NOMO-1 treated with dmso at 0.1 percent for 144 hours (cell line): ENCODE data around the gene LIX1L.
"Not testable (repeated sequence)": the region's sequence is repeated elsewhere in the genome, so short reads cannot be mapped to it uniquely, and the experiment has no call there.

Experiments used
- DNase-seq: peaks from one replicate; lab custom pipeline; 2025; ENCODE audit not compliant: unreplicated experiment; lab: John Stamatoyannopoulos, UW

Gene LIX1L

DNA sequence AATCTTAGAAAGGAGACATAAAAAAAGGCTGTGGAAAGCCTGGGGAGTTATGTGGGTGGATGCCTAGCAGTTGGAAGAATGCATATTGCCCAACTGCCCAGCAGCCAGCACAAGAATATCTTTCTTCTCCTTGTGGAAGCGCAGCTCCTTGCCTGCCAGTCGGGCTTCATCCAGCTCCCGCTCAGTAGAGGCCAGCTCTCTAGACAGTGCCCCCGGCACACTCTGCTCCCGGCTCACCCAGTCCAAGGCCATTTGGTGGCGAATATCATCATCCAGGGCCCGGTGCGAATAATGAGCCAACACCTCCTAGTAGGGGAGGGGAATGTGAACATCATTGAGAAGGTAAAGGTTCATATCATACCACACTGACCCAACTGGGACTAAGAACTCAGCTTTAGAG is 21.6 kb downstream of the LIX1L start:
- no peak for DNase-seq

DNA sequence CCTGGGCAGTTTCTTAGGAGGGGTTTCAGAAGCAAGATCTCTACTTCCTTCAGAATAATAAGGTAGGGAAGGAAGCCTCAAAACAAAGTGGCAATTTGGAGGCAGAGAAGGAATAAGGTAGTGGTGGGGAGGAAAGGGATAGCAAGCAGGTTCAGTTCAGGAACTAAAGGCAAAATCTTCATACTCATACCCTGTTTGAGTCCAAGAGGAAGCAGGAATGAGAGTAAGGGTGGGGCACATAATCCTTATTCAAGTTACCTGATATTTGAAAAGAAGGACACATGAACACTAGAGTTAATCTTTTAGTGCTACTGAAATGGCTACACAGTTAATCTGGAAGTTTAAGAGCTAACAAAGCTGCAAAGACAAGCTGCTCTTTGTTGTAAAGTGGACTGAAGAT is 22.1 kb downstream of the LIX1L start:
- no peak for DNase-seq

DNA sequence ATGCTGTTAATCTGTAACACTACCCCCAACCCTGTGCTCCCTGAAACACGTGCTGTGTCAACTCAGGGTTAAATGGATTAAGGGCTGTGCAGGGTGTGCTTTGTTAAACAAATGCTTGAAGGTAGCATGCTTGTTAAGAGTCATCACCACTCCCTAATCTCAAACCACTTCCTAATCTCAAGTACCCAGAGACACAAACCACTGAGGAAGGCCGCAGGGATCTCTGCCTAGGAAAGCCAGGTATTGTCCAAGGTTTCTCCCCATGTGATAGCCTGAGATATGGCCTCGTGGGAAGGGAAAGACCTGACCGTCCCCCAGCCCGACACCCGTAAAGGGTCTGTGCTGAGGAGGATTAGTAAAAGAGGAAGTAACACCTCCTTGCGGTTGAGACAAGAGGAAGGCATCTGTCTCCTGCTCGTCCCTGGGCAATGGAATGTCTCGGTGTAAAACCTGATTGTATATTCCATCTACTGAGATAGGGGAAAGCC is 25.3 kb downstream of the LIX1L start:
- peak; percentile 17 for DNase-seq

- no peak for DNase-seq
Measured at GRCh38 chr1:145927916-145928643, 29.7 kb downstream of the LIX1L start.

DNA sequence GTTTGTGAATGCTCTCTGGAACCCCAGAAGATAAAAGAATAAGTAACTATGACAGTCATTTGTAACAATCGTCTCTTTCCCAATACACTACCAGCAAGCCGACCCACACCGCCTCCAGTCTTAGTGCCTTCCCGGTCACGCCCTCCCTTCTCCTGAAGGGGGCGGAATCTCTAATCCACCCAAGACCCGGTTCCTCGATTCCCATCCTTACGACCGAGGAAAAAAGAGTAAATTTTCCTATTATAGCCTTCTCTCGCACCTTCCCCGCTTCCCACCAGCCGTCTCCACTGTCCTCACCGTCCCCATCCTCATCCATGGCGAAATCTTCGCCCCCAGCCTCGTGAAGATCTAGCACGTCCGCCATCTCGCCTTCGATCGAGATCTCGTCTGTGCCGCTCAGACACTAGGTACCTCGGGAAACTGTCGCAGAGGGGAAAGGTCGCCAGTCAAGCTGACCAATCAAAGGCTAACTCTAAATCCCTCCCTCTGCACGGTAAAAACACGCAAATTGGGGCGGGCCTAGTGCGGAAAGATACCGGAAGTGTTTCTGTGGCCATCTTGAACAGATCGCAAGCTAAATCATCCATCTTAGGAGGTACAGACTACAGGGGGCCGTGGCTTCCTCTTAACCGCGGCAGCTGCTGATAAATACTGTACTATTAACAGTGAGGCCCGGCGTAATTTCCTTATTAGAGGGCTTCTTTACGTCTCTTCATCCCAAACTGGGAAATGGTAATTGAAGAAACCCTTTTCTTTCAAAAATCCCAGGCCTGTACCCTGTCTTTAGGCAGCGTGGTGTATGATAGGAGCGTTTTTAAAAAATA is 30.5 kb downstream of the LIX1L start, which contains the start of gene RBM8A:
TSS of gene RBM8A (minus strand) at position 422 of the 824 bp plus-strand sequence. CDS start at position 364, 58 bp downstream.
- DNase-seq = peak; percentile 99

DNA sequence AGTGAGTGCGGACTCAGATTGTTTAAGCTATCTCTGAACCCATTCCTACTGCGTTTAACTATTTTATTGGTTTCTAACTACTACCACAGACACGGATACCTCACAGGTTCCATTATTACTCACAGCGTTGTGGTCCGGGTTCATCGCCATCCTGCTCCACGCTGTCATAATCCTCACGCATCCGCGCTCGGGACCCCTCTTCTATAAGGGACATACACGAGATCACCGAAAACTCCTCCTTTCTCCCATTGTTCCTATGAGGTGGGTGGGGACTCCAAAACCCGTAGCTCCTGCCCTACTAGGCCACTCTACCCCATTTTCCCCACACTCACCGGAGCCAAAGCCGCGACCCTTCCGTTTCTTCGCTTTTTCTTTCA is 31.1 kb downstream of the LIX1L start:
- DNase-seq = no peak

DNA sequence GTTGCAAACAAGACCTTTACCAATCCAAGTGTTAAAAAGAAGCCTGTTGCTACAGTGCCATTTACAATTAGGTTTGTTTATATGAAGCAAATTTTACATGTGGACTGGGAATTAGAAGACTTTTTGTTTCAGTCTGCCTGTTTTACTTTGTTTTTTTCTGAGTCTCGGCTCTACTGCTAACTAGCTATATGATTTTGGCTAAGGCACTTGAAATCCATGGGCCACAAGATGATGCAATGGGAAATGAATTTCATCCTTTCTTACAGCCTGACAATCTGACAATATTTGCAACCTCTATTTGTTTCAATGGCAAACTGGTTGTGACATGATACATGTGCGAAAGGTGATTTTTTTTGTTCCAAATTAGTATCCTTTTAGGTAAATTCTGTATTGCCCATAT is 35.6 kb downstream of the LIX1L start:
- DNase-seq = no peak

- not testable (repeated sequence) for DNase-seq
Measured at GRCh38 chr1:145920297-145920696, 37.5 kb downstream of the LIX1L start.

GRCh38 chr1:145918992-145919939 is 38.6 kb downstream of the LIX1L start:
- DNase-seq = peak; percentile 25

GRCh38 chr1:145918144-145918991 is 39.4 kb downstream of the LIX1L start, which contains the start of gene PEX11B:
Gene PEX11B, minus strand, starts transcription at chr1:145918717. Its CDS starts 29 bp downstream, at chr1:145918688.
- peak; percentile 83 for DNase-seq

DNA sequence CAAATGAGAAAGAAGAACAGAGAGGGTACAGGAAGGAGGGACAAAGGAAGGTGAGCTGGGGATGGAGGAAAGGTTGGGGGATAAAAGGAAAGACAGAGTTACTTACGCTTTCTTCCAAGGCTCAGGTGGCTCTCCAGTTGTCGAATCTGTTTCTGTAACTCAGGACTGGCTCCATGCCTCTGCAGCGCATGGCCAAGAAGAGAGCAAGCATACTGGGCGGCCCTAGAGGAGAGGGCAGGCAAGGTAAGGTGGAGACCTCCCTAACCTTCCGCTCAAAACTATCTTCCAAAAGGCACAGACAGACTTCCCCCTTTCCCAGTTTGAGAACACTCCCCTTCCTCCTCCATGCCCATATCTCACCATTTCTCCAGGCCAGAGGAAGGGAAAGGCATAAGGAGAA is 40.2 kb downstream of the LIX1L start:
- DNase-seq = no peak

DNA sequence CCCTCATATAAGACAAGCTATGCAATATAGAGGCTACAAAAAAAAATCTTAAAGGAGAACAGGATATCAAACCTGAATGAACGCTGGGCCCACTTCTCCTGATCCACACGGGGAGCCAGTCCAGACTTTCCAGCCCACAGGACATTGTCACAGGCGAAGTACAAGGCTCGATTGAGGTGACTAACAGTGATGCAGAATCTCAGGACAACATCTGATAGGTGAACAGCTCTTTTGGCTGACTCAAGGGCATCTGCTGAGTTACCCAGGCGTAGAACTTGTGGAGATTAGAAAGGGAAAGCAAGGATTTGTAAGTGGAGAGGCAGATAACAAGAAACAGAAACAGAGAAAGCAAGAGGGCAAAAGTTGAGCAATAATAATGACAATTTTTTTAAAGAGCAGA is 41.1 kb downstream of the LIX1L start:
- DNase-seq = no peak

DNA sequence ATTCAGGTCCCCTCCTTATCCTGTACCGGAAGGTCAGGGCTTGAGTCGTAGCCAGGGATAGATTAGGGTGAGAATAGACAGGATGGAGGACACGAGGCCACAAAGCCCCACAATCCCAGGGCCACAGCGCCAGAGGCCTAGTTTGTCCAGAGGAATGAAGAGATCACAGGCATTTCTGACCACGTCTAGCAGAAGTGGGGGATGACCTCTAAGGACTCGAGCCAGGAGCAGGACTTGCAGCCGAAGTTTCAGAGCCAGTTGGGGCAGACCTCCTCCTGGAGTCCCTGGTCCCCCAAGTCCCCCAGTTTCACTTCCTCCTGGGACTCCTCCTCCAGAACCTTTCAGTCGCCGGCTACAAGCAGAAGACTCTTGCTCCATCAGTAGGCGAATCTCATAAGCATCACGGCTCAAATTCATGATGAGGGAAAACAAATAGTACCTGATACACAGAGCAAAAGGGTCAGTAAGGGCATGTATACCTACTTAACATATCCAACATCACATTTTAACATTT is 45.6 kb downstream of the LIX1L start:
- no peak for DNase-seq

- DNase-seq = no peak
Measured at GRCh38 chr1:145908653-145909052, 49.2 kb downstream of the LIX1L start.

GRCh38 chr1:145906954-145907753 is 50.7 kb downstream of the LIX1L start:
- DNase-seq = no peak

GRCh38 chr1:145901312-145902021 is 56.4 kb downstream of the LIX1L start:
- DNase-seq = no peak

DNA sequence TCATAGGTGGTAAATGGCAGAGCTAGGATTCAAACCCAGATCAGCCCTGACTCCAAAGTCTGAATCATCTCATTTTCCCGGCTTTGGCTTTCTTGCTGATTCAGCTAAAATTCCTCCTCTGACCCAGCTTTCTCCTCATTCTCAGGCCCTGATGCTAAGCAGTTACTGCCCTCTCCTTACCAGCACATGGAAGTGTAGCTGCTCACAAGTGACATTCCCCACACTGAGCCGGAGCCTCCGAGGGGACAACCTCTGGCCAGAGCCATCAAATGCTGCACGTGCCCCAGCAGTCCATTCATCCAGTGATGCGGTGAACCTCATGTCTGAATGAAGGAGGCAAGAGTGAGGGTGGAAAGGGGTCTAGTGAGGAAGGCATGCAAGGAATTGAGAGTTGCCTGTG is 59.1 kb downstream of the LIX1L start:
- no peak for DNase-seq

GRCh38 chr1:145897969-145898368 is 59.8 kb downstream of the LIX1L start:
- no peak for DNase-seq
